NCI-H2107 treated with DMSO at 0.1 percent for 48 hours (cell line): ENCODE data around the gene SMIM35.

Experiments
- DNase-seq: peaks from one replicate; lab custom pipeline; 2025; ENCODE audit not compliant: unreplicated experiment; lab: John Stamatoyannopoulos, UW

The SMIM35 gene

GRCh38 chr11:117969160-117969991, 117.4 kb downstream of the SMIM35 start:
- no peak for DNase-seq

- no peak for DNase-seq
Measured at GRCh38 chr11:117966908-117967307, 119.9 kb downstream of the SMIM35 start.

- no peak for DNase-seq
Measured at GRCh38 chr11:117962826-117963225, 123.9 kb downstream of the SMIM35 start.

GRCh38 chr11:117961896-117962295, 124.9 kb downstream of the SMIM35 start:
- no peak for DNase-seq

- no peak for DNase-seq
Measured at GRCh38 chr11:117960406-117960805, 126.4 kb downstream of the SMIM35 start.

- no peak for DNase-seq
Measured at GRCh38 chr11:117959438-117960149, 127.2 kb downstream of the SMIM35 start.

GRCh38 chr11:117958949-117959348, 127.8 kb downstream of the SMIM35 start:
- DNase-seq: no peak
